Ascending aorta (tissue), 2 donors: ENCODE results near the gene GULP1. TPM values are rescaled to one million over a fixed set of nuclear protein-coding genes. Genes with fewer than 3 reads are reported as not detected.
A peak's percentile ranks its signal among the peaks of the same experiment; 100 is the strongest.
"Not testable (repeated sequence)": the region's sequence is repeated elsewhere in the genome, so short reads cannot be mapped to it uniquely, and the experiment has no call there.

Experiments
- DNase-seq, 2 donors: peaks; one replicate each; pipeline ENCODE4 v3.0.0-alpha.2; 2019; ENCODE audit warnings: low spot score in 2 of 2
- H3K27ac ChIP-seq, 2 donors: fragments of 200-600 bp; sonication (generic); one replicate each; pipeline ENCODE4 v1.5.1; 2016 to 2017; ENCODE audit warnings: mild to moderate bottlenecking in 1 of 2
- H3K27me3 ChIP-seq: fragments of 200-600 bp; sonication (generic); one replicate; pipeline ENCODE4 v1.5.1; 2017
- H3K36me3 ChIP-seq, 2 donors: fragments of 200-600 bp; sonication (generic); one replicate each; pipeline ENCODE4 v1.5.1; 2016
- H3K4me1 ChIP-seq, 2 donors: fragments of 200-600 bp; sonication (generic); one replicate each; pipeline ENCODE4 v1.5.1; 2016 to 2017; ENCODE audit warnings: mild to moderate bottlenecking in 1 of 2
- H3K4me3 ChIP-seq, 2 donors: fragments of 200-600 bp; sonication (generic); one replicate each; pipeline ENCODE4 v1.5.1; 2016 to 2017; ENCODE audit warnings: mild to moderate bottlenecking in 1 of 2
- H3K9me3 ChIP-seq, 2 donors: fragments of 200-600 bp; sonication (generic); one replicate each; pipeline ENCODE4 v1.5.1; 2016
- intact Hi-C: fragments of 100-400 bp; cut with DNase I; formaldehyde crosslinking; loops from one replicate; pipeline ENCODE4 v1.15.1; 2023
- total RNA-seq: library from RNA; depleted of rRNA; stranded (reverse); fragments of >200 nt; gene quantifications from one replicate; pipeline ENCODE4 v1.1.0, GENCODE V29; 2016
- TF ChIP-seq, protein P1 (sequence below), 3 experiments: fragments of 200-600 bp in 2 of 3; fragments of 450-650 bp in 1 of 3; sonication (generic) in 2 of 3; IDR thresholded peaks; one replicate each; pipeline ENCODE4 v1.5.1; 2016 to 2019; ENCODE audit warnings: antibody characterized with exemption in 3 of 3, mild to moderate bottlenecking in 1 of 3, moderate library complexity in 1 of 3

Gene GULP1
- total RNA-seq, 1 donor from 2014 or later = 67.8 TPM

DNA sequence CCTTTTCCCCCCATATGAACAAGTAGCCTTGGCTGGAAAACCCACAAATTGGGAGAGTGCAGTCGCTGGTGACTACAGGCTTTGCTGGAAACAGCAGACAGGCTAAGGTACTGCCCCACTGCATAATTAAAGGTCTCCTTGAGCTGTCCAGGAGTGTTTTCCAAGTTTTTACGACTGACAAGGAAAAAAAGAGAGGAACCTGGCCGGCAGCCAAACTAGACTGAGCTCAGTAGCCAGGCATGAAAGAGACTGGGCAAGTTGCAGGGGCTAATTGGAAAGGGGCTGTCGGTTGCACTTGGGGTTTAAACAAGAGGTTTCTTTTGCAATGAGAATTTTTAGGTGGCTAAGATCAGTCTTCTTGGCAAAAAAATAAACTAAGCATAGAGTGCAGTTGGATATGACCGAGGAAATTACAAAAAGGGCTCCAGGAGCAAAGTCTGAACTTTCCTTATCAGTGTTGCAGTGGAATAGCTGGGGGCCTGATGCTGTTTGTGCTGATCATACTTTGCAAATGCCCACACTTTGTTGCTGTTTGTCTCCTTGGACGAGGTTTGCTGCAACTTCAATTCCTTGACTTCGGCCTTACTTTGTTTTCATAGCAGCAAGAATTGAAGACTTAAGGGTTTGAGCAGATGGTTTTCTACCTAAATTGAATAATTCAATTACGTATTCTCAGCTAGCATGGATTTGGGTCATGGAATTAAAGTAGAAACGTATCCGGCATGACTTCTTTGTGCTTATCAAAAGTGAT, 2.1 kb downstream of the GULP1 start:
- peak in 1 of 2 donors; percentile 81 for DNase-seq
- TF ChIP-seq, protein P1, sequence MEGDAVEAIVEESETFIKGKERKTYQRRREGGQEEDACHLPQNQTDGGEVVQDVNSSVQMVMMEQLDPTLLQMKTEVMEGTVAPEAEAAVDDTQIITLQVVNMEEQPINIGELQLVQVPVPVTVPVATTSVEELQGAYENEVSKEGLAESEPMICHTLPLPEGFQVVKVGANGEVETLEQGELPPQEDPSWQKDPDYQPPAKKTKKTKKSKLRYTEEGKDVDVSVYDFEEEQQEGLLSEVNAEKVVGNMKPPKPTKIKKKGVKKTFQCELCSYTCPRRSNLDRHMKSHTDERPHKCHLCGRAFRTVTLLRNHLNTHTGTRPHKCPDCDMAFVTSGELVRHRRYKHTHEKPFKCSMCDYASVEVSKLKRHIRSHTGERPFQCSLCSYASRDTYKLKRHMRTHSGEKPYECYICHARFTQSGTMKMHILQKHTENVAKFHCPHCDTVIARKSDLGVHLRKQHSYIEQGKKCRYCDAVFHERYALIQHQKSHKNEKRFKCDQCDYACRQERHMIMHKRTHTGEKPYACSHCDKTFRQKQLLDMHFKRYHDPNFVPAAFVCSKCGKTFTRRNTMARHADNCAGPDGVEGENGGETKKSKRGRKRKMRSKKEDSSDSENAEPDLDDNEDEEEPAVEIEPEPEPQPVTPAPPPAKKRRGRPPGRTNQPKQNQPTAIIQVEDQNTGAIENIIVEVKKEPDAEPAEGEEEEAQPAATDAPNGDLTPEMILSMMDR (IDR thresholded peaks at IDR 0.05) = no peak
- Histone ChIP-seq H3K27ac (peak overlapping the region; percentile 97 to 99), H3K27me3 (no peaks in the 10 kb centered on the region), H3K4me1 (peaks cover 0 to 9% of the 10 kb centered on the region in 2 donors), H3K9me3 (no peaks in the 10 kb centered on the region), H3K4me3 (peak overlapping the region; percentile 83 to 94), H3K36me3 (no peaks in the 10 kb centered on the region)
- intact Hi-C loops = loop anchor here (2.0 to 5.0 kb wide), 5 partner anchors 89 to 689 kb away; no protein-coding TSS in a partner anchor

- Histone ChIP-seq H3K9me3 (no peaks in the 10 kb centered on the region), H3K27ac (peak overlapping the region; percentile 97 to 99), H3K27me3 (no peaks in the 10 kb centered on the region), H3K36me3 (no peaks in the 10 kb centered on the region), H3K4me1 (peaks cover 0 to 9% of the 10 kb centered on the region in 2 donors), H3K4me3 (peak overlapping the region; percentile 83 to 94)
- intact Hi-C loops = loop anchor here (5.0 kb wide), 4 partner anchors 88 to 688 kb away; no protein-coding TSS in a partner anchor
- TF ChIP-seq, protein P1 (IDR thresholded peaks at IDR 0.05) = no peak
- no peak for DNase-seq
Observed at GRCh38 chr2:188294352-188294926, 2.8 kb downstream of the GULP1 start.

DNA sequence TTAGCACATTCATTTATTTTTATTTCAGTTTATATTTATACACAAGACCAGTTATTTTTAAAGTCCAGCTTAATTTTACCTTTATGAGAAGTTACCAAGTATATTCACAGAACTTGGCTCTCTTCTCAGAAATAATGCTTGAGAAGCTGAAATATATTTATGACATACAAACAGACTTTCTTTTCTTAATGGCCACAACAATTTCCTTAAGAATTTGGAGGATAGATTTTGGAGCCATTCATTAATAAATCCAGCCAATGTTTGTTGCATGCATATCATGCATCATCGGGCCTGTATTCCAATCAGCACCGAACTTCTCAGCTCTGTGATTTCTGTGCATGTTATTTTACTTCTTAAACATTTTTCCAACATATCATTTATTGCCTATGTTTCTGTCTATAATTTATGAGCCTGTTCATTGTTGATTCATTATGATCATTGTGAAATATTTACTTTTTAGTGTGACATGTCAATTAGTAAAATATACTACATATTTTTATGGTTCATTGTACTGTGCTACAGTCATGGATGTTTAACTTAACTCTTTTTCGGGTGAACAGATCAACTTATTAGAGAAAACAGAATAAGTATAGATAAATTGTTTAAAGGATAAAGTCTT, 3.5 kb downstream of the GULP1 start:
- intact Hi-C loops = no loop called here
- no peaks in the 10 kb centered on the region for H3K27me3 ChIP-seq
- H3K4me3 ChIP-seq = peak overlapping the region; percentile 83 to 94

GRCh38 chr2:188297978-188298377, 6.3 kb downstream of the GULP1 start:
- TF ChIP-seq, protein P1 (IDR thresholded peaks at IDR 0.05) = no peak
- Histone ChIP-seq H3K27ac (no peak overlapping the region), H3K36me3 (no peaks in the 10 kb centered on the region), H3K4me3 (no peak overlapping the region), H3K27me3 (no peaks in the 10 kb centered on the region), H3K4me1 (peaks cover 0 to 7% of the 10 kb centered on the region in 2 donors), H3K9me3 (no peaks in the 10 kb centered on the region)
- intact Hi-C loops = no loop called here
- no peak for DNase-seq

More for the DNA sequence above, 3.5 kb downstream of the GULP1 start:
- peaks cover 0 to 9% of the 10 kb centered on the region in 2 donors for H3K4me1 ChIP-seq
- no peaks in the 10 kb centered on the region for H3K9me3 ChIP-seq
- TF ChIP-seq, protein P1 (IDR thresholded peaks at IDR 0.05) = no peak
- peak overlapping the region; percentile 97 to 99 for H3K27ac ChIP-seq
- no peak for DNase-seq
- H3K36me3 ChIP-seq = no peaks in the 10 kb centered on the region

DNA sequence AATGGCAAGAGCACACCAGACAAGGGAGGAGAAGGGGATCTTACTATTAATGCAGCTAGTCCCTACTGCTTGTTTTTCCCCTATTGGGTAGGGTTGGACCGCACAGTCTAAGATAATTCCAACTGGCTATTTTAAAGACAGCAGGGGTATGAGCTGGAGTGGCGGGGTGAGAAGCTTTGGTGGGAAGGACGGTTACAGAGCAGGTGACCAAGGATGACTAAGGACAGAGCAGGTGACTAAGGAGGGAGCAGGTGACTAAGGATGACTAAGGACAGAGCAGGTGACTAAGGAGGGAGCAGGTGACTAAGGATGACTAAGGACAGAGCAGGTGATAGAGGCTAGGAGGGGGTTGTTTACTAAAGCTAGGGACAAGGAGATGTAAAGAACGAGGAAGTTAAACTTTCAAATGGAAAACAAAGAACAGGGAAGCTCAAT, 7.3 kb downstream of the GULP1 start:
- H3K27ac ChIP-seq, intact Hi-C loops, DNase-seq, H3K9me3 ChIP-seq, H3K4me3 ChIP-seq, H3K27me3 ChIP-seq, H3K36me3 ChIP-seq: not testable (repeated sequence)
- peaks cover 0 to 11% of the 10 kb centered on the region in 2 donors for H3K4me1 ChIP-seq
